Small intestine (tissue), 7 donors: ENCODE measurements around the gene CHRND. TPM values are rescaled to one million over a fixed set of nuclear protein-coding genes. Genes with fewer than 3 reads are reported as not detected.

Experiments used
- DNase-seq, 2 donors: peaks; one replicate each; pipeline versions ENCODE4 v3.0.0 to v3.0.0-alpha.2; 2013
- FAIRE-seq: peaks from 2 replicates; lab custom pipeline; 2012; peaks lifted over from hg19 to GRCh38; lab: Jason Lieb, UNC
- H3K27ac ChIP-seq, 3 donors: one replicate each; pipeline ENCODE4 v1.5.1; 2013; ENCODE audit warnings: low read length in 2 of 3, mild to moderate bottlenecking in 2 of 3, control low read depth in 1 of 3, inconsistent platforms in 1 of 3, low read depth in 1 of 3, moderate library complexity in 1 of 3
- H3K27me3 ChIP-seq, 3 donors: one replicate each; pipeline ENCODE4 v1.6.1; 2013; ENCODE audit warnings: low read length in 3 of 3, inconsistent platforms in 1 of 3; ENCODE audit not compliant: control insufficient read depth in 3 of 3, insufficient read depth in 3 of 3
- H3K36me3 ChIP-seq, 3 donors: one replicate each; pipeline ENCODE4 v1.6.1; 2013; ENCODE audit warnings: low read length in 3 of 3, inconsistent platforms in 1 of 3, low read depth in 1 of 3, mild to moderate bottlenecking in 1 of 3, moderate library complexity in 1 of 3; ENCODE audit not compliant: control insufficient read depth in 3 of 3, insufficient read depth in 2 of 3
- H3K4me1 ChIP-seq, 3 donors: one replicate each; pipeline ENCODE4 v1.6.1; 2013; ENCODE audit warnings: low read length in 2 of 3, inconsistent platforms in 1 of 3, low read depth in 1 of 3, mild to moderate bottlenecking in 1 of 3, moderate library complexity in 1 of 3; ENCODE audit not compliant: control insufficient read depth in 3 of 3, insufficient read depth in 2 of 3
- H3K4me3 ChIP-seq, 3 donors: one replicate each; pipeline ENCODE4 v1.5.1; 2013; ENCODE audit warnings: low read length in 3 of 3, control low read depth in 1 of 3, inconsistent platforms in 1 of 3, low read depth in 1 of 3, mild to moderate bottlenecking in 1 of 3, moderate library complexity in 1 of 3
- H3K9me3 ChIP-seq, 2 donors: one replicate each; pipeline ENCODE4 v1.6.1; 2013; ENCODE audit warnings: low read depth in 1 of 2, low read length in 1 of 2; ENCODE audit not compliant: control insufficient read depth in 2 of 2, insufficient read depth in 1 of 2
- WGBS, 3 donors: extraction: QIAGEN DNeasy Blood & Tissue Kit; methylation state at CpG; one replicate each; pipeline ENCODE4 v1.1.7; 2013; 5-methylcytosine and 5-hydroxymethylcytosine counted together
- polyA plus RNA-seq, 4 donors: library from polyadenylated mRNA; stranded (reverse) in 3 of 4; unstranded in 1 of 4; fragments of 200-250 nt in 3 of 4; fragments of 120-200 nt in 1 of 4; gene quantifications; one replicate each; pipeline versions ENCODE4 v1.2.1 to v1.2.3, GENCODE V29; 2013
- donor health status: healthy with polysubstance abuse.
- donor health status: control.
- donor health status: control.
- donor health status: Bipolar disorder and iron deficiency.
- donor health status: healthy.

CHRND gene
- polyA plus RNA-seq, 4 donors = 0.53 TPM; not detected in 3

DNA sequence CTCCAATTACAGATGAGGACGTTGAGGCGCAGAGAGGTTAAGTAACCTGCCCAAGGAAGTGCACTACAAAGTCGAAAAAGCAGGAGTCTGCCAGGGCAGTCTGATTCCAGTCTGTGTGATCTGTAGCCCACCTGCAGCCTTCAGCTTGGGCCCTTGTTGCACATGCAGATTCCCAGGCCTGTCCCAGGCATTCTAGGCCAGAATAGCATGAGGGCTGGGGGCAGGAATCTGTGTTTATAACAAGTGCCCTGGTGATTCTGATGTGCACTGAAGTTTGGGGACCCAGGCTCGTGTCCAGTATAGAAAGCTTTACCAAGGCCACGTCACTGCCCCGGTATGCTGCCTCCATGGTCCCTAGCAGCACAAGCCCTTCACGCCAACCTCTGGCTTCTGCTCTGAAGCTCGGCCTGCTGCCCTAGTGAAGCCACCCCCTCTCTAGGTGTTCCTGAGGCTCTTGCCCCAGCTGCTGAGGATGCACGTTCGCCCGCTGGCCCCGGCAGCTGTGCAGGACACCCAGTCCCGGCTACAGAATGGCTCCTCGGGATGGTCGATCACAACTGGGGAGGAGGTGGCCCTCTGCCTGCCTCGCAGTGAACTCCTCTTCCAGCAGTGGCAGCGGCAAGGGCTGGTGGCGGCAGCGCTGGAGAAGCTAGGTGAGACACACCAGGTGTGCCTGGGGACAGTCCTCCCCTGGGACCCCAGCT is 18.1 kb downstream of the CHRND start:
- Histone ChIP-seq H3K27ac (no peak overlapping the region), H3K27me3 (peaks cover 0 to 7% (median 0%) of the 10 kb centered on the region in 3 donors), H3K4me1 (no peaks in the 10 kb centered on the region), H3K36me3 (peaks cover 0 to 31% (median 0%) of the 10 kb centered on the region in 3 donors), H3K9me3 (peaks cover 0 to 20% of the 10 kb centered on the region in 2 donors), H3K4me3 (no peak overlapping the region)
- no peak for DNase-seq
- no peak for FAIRE-seq
- WGBS, 3 donors = 86 to 95% (median 91%) methylated on average over 19 of the region's 19 CpGs

DNA sequence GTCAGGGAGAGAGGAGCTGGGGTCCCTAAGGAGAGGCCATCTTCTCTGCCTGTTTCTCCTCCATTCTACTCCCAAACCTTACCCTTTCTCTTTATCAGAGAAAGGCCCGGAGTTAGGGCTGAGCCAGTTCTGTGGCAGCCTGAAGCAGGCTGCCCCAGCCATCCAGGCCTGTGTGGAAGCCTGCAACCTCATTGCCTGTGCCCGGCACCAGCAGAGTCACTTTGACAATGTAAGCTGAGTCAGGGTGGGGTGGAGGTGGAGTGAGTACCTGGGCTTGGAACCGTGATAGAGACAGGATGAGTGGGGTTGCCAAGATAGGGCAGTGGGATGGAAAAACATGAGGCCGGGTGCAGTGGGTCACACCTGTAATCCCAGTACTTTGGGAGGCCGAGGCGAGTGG is 18.7 kb downstream of the CHRND start:
- WGBS, 3 donors = 86 to 92% (median 87%) methylated on average over 6 of the region's 6 CpGs
- Histone ChIP-seq H3K27ac (no peak overlapping the region), H3K9me3 (peaks cover 0 to 26% of the 10 kb centered on the region in 2 donors), H3K27me3 (peaks cover 0 to under 1% (median 0%) of the 10 kb centered on the region in 3 donors), H3K36me3 (peaks cover 0 to 31% (median 0%) of the 10 kb centered on the region in 3 donors), H3K4me1 (peaks cover 0 to 2% (median 0%) of the 10 kb centered on the region in 3 donors), H3K4me3 (no peak overlapping the region)
- DNase-seq (no peak), FAIRE-seq (no peak)

DNA sequence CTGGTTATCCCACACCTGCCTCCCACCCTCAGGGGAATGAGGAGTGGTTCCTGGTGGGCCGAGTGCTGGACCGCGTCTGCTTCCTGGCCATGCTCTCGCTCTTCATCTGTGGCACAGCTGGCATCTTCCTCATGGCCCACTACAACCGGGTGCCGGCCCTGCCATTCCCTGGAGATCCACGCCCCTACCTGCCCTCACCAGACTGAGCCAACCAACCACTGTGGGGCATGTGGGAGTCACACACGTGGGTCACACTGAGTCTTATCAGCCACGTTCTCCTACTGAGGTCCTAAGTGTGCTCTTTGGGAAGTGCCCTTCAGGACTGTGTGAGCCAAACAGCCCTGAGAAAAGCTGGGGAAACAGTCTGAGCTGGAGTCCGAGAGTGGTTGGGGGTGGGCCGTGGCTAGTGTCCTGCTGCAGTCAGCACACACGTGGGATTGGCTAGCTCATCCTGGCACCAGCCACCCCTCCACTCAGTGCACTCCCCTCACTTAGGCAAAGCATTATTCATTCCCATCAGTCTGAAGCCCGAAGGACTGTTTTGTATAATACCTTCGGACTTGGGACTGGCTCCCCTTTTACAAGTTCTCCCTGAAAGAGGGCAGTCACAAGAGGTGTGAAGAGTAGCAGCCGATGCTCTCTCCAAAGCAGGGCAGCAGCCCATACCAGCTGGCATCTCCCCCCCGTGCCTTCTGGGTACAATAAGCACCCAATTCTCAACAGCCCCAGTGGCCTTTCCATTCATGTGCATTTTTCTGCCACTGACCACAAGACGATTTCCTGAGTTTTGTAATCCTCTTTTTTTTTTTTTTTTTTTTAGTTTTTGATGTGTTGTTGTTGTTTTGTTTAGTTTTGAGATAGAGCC is 19.8 kb downstream of the CHRND start:
- Histone ChIP-seq H3K9me3 (peaks cover 0 to 28% of the 10 kb centered on the region in 2 donors), H3K36me3 (peaks cover 0 to 31% (median 0%) of the 10 kb centered on the region in 3 donors), H3K4me1 (peaks cover 0 to 4% (median 0%) of the 10 kb centered on the region in 3 donors), H3K4me3 (no peak overlapping the region), H3K27me3 (no peaks in the 10 kb centered on the region), H3K27ac (no peak overlapping the region)
- 86 to 90% (median 89%) methylated on average over 17 of the region's 17 CpGs for WGBS, 3 donors
- FAIRE-seq (no peak), DNase-seq (no peak)

DNA sequence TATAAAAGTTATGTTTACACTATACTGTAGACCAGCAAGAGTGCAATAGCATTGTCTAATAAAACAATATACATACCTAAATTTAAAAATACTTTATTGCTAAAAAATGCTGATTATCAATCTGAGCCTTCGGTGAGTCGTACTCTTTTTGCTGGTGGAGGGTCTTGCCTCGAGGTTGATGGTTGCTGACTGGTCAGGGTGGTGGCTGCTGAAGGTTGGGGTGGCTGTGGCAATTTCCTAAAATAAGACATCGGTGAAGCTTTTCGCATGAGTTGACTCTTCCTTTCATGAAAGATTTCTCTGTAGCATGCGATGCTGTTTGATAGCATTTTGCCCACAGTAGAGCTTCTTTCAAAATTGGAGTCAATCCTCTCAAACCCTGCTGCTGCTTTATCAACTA is 22.0 kb downstream of the CHRND start:
- peaks cover 0 to 11% (median 5%) of the 10 kb centered on the region in 3 donors for H3K4me1 ChIP-seq
- H3K4me3 ChIP-seq = no peak overlapping the region
- no peak overlapping the region for H3K27ac ChIP-seq
- no peaks in the 10 kb centered on the region for H3K27me3 ChIP-seq
- peaks cover 0 to 37% (median 3%) of the 10 kb centered on the region in 3 donors for H3K36me3 ChIP-seq
- H3K9me3 ChIP-seq = peaks cover 0 to 28% of the 10 kb centered on the region in 2 donors
- DNase-seq = no peak
- FAIRE-seq = no peak
- WGBS, 3 donors = 97 to 99% (median 98%) methylated on average over 6 of the region's 6 CpGs

DNA sequence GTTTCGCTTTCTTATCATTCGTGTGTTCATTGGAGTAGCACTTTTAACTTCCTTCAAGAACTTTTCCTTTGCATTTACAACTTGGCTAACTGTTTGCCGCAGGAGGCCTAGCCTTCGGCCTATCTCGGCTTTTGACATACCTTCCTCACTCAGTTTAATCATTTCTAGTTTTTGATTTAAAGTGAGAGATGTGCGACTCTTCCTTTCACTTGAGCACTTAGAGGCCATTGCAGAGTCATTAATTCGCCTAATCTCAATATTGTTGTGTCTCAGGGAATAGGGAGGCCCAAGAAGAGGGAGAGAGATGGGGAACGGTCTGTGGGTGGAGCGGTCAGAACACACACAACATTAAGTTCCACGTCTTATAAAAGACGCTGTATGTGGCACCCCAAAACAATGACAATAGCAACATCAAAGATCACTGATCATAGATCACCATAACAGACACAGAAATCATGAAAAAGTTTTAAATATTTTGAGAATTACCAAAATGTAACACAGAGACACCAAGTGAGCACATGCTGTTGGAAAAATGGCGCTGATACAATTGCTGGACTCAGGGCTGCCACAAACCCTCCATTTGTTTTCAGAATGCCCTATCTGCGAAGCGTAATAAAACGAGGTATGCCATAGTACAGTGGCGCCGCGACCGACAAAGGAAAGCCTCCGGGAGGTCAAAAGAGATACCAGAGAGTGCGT is 23.8 kb downstream of the CHRND start:
- no peaks in the 10 kb centered on the region for H3K27me3 ChIP-seq
- H3K27ac ChIP-seq = peak overlapping the region; percentile 81 to 98 (median 92)
- WGBS, 3 donors = 20 to 33% (median 23%) methylated on average over 21 of the region's 21 CpGs
- H3K4me1 ChIP-seq = peaks cover 2 to 11% (median 5%) of the 10 kb centered on the region in 3 donors
- DNase-seq (no peak), FAIRE-seq (no peak)
- H3K36me3 ChIP-seq = peaks cover 0 to 20% (median 3%) of the 10 kb centered on the region in 3 donors
- H3K4me3 ChIP-seq = peak overlapping the region; percentile 70 to 97 (median 80)
- peaks cover 0 to 28% of the 10 kb centered on the region in 2 donors for H3K9me3 ChIP-seq

DNA sequence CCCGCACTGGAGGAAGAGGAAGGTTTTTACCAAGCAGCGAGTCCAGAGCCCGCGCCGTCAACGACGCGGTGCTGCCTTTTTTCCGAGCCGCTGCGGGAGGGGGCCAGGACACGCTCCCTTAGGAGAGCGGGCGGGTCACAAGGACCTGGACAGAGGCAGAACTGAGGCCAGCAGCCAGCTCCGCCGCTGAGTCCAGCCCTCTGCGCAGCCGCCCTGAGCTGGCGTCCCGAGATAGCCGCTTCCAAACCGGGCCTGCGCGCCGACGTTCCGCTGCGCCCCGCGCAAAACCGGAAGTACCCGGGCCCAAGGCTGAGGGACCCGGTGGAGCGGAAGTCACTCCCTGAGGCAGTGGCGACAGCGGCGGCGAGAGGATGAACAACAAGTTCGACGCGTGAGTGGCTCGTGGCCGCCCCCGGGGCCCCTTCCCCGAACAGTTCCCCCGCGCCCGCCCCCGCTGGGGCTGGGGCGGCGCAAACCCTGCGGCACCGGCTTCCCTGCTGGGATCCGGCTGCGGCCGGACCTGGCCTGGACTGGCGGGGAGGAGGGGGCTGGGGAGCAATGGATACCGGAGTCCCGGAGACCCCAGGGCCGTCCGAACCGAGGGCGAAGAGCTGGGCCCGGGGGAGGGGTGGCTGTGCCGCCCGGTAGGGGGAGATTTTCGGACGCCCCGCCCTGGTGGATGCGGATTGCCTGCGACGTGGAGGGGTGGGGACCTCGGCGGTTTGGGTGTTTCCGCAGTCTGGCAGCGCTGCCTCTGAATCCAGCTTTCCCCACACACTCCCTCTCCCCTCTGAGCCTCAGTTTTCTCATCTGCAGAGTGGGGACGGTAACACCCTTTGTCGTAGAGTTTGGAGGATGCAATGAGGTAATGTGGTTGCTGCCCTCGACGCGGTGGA is 24.6 kb downstream of the CHRND start, which contains the start of the genes EIF4E2 and TIGD1:
TSS of gene EIF4E2 (plus strand) at position 336 of the 896 bp plus-strand sequence. CDS start at position 372, 36 bp downstream.
TSS of gene TIGD1 (minus strand) at position 204 of the 896 bp plus-strand sequence. CDS start 675 bp downstream, outside the sequence.
- H3K36me3 ChIP-seq = peaks cover 0 to 18% (median 3%) of the 10 kb centered on the region in 3 donors
- peaks cover 2 to 11% (median 5%) of the 10 kb centered on the region in 3 donors for H3K4me1 ChIP-seq
- DNase-seq = peak; percentile 93 to 98
- H3K9me3 ChIP-seq = peaks cover 0 to 24% of the 10 kb centered on the region in 2 donors
- FAIRE-seq = no peak
- H3K27me3 ChIP-seq = no peaks in the 10 kb centered on the region
- peak within 1 kb of the TSS; percentile 70 to 97 (median 80) for H3K4me3 ChIP-seq
- peak within 1 kb of the TSS; percentile 81 to 98 (median 92) for H3K27ac ChIP-seq
- WGBS, 3 donors = 0 to 1% (median 0%) methylated on average over 69 to 81 of the region's 81 CpGs

DNA sequence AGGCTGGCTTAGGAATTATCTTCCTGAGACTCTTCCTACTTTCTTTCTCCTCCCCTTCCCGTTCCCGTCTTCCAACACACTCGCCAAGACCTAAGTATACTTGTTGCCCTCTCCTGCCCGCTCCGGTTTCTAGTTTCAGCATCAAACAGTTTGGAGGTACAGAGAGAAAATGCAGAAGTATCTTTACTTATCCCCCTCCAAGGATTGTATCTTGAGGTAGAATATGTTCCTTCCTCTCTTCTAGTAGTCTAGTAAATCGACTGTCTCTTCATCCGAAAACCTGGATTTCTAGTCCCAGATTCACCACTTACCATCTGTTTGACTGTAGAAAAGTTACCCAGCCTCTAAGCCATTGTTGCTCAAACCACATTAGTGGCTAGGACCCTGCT is 25.3 kb downstream of the CHRND start:
- FAIRE-seq = no peak
- peaks cover 0 to 14% (median 6%) of the 10 kb centered on the region in 3 donors for H3K36me3 ChIP-seq
- WGBS, 3 donors = 3 to 12% (median 10%) methylated on average over 7 of the region's 7 CpGs

More for the DNA sequence above, 25.3 kb downstream of the CHRND start:
- DNase-seq = no peak
- peaks cover 2 to 11% (median 5%) of the 10 kb centered on the region in 3 donors for H3K4me1 ChIP-seq
- H3K9me3 ChIP-seq = peaks cover 0 to 21% of the 10 kb centered on the region in 2 donors
- H3K4me3 ChIP-seq = peak overlapping the region; percentile 70 to 97 (median 80)
- H3K27me3 ChIP-seq = no peaks in the 10 kb centered on the region
- H3K27ac ChIP-seq = peak overlapping the region; percentile 81 to 98 (median 92)
